Measurements from ENCODE around the gene GRAMD1A.
"Not testable (repeated sequence)": the region's sequence is repeated elsewhere in the genome, so short reads cannot be mapped to it uniquely, and the experiment has no call there.

GRAMD1A gene

DNA sequence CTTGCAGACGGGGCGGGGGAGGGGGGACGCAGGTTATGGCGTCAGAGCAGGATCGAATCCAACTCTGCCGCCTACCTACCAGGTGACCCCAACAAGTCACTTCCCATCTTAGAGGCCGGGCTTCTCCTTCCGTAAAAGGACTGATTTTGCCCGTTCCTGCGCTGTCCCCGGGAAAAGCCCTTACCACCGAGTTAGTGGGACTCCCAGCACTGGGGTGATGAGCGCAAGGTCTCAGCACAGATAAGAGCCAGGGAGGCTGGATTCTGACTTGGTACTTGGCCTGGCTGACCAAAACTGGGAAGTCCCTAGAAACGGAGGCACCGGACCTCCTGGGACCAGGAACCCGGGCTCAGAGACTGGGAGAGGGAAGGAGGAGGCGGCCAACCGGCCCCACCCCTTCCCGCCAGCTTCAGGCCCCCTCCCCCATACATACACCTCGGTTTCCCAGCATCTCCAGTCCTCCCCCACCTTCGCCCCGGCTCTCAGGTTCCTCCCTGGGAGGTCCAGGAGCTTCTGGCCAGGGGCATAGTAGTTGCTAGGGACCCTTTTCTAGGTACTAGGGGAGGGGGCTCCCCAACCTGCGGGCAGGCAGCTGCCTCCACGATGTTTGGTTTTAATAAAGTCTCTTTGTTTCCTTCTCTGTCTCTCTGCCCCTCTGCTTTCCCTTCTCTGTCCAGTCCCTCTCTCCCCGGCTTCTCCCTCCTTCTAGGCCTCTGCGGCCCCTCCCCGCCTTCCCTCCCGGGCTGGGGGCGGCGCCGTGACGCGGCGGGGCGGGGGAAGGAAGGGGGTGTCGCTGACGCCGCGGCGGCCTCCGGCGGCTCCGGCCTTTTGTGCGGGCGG is at the start of gene GRAMD1A:
Gene GRAMD1A (plus strand): TSS at position 826 of the 840 bp plus-strand sequence. CDS start 156 bp downstream, outside the sequence.
- DNase-seq (ENCODE audit: low read depth): peak; percentile 54

DNA sequence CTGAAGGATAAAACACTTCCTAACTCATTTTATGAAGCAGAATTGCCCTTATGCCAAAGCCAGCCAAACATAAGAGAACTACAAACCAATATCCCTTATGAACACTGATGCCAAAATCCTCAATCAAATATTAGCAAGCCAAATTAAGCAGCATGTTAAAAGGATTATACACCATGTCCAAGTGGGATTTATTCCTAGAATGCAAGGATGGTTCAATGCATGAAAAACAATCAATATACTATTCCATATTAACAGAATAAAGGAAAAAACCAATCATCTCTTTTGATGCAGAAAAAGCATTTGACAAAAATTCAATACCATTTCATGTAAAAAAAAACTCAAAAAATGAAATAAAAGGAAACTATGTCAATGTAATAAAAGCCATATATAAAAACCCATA is 47.0 kb upstream of the GRAMD1A start:
- DNase-seq (ENCODE audit: low read depth): no peak

DNA sequence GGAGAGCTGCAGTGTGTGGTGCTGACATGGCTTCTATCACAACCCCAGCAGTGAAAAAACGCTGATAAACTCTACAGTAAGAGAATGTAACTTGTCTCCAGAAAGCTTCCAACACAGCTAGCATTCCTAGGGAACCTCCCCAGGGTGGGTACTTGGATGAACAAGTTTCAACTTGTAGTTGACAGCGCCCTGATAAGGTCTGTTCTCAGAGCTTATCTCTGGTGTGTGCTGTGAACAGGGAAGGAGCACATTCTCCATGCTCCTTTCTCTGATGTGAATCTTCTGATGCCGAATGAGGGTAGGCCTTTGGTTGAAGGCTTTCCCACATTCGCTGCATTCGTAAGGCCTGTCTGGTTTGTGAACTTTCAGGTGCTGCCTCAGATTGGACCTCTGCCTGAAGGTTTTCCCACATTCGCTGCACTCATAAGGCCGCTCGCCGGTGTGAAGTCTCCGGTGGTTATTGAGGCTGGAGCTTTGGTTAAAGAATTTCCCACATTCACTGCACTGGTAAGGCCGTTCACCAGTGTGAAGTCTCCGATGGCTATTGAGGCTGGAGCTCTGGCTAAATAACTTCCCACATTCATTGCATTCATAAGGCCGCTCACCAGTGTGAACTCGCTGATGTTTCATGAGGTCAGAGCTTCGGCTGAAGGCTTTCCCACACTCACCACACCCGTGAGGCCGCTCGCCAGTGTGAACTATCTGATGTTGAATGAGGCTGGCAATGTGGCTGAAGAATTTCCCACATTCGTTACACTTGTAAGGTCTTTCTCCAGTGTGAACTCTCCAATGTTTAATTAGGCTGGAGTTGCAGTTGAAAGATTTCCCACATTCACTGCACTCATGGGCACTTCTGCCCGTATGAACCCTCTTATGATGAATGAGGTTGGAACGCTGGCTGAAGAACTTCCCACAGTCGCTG is 42.0 kb upstream of the GRAMD1A start:
- DNase-seq (ENCODE audit: low read depth): no peak

DNA sequence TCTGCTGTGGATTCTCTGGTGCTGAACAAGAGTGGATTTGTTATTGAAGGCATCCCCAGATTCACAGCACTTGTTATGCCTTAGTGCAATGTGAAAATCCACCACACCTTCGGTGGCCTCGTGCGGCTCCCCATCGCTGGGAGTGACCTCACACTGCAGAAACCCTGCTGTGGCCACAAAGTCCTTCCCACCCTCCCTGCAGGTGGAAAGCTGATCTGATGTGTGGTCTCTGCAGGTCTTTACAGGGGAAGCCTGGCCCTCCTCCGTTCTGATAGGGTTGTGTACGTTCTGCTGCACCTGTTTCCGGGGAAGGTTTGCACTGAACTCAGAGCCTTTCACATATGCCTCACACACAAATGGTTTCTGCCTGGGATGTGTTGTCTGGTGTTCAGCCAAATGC is 41.1 kb upstream of the GRAMD1A start:
- no peak for DNase-seq (ENCODE audit: low read depth)

DNA sequence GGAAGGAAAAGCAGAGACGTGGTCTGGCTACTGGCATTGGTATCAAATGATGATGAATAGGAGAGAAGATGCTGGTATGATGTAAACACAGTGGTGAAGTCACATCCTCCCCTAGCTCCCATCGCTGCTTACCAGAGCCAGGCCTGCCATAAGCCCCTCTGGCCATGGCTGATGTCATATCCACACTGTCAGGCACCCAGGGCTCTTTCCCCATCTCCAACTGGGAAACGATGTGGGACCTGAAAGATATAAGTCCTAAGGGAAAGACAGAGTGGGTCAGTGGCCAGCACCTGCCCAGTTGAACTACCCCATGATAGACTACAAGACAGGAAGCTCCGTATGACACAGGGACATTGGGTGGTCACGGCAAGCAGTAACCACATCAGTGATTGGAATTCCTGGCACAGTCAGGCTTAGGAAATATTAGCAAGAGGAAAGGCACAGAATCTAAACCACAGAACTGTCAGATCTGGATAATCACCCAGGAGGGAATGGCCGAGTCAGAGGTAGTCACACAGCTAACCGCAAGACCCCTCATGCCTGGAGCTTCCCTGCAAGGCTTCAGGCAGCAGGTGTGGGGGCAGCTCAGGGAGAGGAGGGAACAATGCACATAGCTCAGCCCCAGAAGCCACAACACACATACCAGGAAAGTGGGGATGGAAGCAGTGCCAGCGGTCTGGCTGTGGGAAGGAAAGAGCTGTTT is 39.9 kb upstream of the GRAMD1A start:
- no peak for DNase-seq (ENCODE audit: low read depth)

DNA sequence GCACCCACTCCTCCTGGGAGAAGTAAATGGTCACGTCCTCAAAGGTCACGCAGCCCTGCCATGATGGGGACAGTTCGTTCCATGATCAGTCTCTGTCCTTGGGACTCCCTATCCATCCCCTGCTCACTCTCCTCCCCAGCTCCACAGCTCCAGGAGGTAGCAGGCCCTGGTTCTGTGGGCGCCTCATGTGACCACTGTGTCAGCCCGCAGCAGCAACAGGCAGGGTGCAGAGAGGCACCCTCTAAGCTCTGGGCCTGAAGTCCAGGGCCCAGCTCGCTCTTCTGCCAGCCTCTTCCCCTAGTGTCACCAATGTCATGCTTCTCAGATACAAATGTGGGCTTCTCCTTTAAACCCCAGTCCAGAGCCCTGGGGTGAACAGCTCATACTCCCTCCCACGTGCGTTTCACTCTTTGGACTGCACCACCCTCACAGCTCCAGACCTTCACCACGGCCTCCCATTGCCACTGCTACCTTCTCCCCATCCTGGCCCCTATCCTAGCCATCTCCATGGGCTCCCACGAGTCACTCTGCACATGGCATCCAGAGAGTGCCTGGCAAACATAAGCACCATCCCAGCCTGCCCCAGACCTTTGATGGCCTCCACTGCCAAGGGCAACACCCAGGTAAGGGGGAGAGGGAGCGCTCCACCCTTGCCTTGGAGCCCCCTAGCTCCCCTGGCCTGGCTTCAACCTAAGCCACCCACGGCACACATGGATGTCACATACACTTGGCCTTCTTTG is 39.0 kb upstream of the GRAMD1A start:
- no peak for DNase-seq (ENCODE audit: low read depth)

DNA sequence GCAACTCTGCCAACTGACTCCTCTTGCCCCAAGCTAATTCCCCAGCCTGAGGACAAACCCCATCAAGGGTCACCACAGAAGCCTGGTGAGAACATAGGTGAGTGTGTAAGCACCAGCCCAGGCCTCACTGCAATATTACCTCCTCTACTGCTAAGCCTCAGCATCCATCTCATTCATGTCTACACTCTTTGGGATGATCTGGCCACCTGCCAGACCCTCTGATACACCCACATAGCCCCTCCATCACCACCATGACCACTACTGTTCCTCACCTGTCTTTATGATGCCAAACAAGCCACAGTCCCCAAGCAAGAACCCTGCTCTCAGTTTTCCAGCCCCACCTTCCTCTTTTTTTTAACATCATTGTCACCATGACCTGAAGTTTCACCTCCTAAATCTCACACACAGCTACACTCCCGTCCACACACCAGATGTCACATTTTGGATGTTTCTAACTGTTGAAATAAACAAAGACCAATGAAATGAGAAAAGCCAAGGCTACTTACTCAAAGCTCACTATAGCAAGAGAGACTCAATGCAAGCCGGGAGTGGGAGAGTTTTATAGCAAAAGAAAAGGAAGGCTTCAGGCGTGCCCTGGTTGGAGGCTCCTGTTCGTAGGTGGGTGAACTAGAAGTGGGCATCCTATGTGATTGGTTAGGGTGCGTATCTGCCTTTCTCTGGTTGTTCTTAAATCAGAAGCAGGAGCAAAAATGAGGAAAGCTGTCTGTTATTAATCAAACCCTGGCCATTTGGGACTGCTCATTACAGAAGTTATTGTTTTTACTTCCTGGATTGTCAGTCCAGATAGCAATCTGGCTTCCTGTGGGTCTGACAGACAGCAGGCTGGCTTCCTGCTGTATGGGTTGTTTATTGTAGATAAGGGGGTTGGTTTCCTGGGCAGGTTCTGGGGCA is 38.1 kb upstream of the GRAMD1A start:
- DNase-seq (ENCODE audit: low read depth): no peak

DNA sequence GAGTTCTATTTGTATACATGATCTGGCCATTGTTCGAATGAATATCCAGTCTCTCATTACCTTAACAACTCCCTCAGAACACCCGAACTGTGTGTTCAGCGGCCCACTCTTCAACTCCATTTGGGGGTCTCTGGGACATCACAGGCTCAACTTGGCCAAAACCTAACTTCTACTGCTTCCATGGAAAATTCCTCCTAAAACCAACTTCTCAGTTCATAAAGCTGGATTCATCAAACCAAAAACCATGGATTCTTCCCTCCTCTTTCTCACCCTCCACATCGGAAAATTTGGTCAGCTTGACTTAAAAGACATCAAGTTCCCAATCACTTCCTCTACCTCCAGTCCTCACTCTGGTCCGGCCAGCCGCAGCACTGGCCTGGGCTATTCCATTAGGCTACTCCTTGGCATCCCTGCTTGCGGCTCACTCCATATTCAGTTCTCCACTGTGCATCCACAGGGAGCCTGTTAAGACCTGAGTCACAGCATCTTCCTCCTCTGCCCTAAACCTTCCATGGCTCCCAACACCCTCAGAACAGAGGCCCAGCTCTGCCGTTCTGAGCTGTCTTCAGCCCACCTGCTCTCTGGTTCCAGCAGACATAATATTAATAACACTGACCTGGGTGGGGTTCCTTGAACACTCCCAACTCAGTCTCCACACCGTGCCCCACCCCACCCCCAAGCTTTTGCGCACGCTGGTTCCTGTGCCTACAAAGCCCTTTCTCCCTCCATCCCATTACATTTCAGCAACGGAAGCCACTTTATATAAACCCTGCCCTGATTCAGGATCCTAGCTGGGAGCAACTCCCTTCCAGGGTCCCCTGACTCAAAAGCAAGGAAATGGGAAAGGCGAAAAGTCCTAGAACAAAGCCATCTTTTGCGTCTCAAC is 37.2 kb upstream of the GRAMD1A start:
- DNase-seq (ENCODE audit: low read depth): no peak

DNA sequence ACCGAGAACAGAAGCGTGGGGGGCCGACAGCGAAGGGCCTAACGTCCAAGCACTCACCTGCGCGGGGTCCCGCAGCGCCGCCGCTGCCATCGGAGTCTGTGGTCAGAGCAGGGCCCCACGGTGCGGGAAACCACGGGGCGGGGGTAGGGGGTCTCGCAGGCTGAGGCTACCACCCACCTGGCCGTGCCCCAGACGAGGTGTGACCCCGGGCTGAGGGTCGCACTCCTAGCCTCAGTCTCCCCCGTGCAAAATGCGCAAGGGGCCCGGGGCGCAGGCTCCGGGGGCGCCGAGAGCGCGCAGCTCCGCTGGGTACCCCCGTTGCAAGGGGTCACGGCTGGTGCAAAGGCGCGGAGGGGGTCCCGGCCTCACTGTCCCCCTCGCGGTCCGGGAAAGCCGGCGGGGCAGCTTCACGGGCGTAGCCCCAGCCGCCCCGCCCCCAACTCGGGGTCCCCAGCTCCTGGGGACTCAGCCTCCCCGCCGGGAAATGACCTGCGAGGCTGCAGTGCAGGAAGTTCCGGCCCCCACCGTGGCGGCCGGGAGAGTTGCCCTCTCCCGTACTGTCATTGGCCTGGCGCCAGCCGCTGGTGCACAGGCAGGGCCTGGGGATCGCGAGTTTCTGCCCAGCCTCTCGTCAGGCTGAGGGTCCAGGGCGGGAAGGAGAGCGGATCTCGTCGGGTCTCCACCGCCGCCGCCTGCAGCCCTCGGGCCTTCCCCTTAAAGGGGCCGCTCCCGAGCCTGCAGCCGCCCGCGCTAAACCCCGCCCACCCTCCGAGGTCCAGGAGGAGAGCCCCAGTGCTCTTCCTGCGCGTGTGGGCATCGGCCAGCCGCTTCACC is 36.3 kb upstream of the GRAMD1A start, which contains the start of gene ZNF792:
Gene ZNF792 (minus strand): TSS at position 657 of the 834 bp plus-strand sequence. CDS start 567 bp downstream, at position 90.
- peak; percentile 44 for DNase-seq (ENCODE audit: low read depth)

DNA sequence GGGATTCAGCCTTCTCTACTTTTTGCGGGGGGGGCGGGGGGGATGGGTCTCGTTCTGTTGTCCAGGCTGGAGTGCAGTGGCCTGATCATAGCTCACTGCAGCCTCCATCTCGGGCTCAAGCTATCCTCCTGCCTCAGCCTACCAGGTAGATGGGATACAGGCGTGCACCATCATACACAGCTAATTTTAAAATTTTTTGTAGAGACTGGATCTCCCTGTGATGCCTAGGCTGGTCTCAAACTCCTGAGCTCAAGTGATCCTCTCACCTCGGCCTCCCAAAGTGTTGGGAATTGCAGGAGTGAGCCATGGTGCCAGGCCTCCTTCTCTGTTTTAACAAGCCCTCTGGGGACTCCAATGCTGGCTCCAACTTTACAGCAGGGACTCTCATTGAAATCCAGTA is 35.5 kb upstream of the GRAMD1A start:
- no peak for DNase-seq (ENCODE audit: low read depth)

DNA sequence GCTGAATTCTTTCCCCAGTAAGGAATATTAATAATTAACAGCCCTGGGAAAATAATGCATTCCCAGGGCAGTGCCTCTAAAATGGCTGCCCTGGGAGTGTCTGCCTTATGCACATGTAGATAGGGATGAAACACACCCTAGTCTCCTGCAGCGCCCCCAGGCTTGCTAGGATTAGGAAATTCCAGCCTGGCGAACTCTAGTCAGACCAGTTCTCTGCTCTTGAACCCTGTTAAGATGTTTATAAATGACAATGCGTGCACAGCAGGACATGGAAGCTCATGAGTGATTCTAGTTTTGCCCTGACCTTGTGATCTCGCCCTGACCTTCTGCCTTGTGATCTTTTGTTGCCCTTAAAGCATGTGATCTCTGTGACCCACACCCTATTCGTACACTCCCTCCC is 34.6 kb upstream of the GRAMD1A start:
- not testable (repeated sequence) for DNase-seq (ENCODE audit: low read depth)

DNA sequence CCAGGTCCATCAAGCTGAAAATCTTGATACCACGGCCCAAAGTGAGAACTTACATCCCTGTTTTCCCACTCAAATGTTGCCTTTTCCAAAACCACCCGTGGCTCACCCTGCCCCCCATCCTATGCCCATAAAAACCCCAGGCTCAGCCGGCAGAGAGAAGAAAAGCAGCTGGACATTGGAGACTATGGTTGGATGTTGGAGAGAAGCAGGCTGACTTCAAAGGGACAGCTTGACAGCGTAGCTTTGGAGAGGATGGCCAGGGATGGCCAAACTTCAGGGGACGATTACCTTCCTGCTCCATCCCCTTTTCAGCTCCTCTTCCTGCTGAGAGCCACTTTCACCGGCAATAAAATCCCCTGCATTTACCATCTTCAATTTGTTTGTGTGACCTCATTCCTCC is 32.6 kb upstream of the GRAMD1A start:
- no peak for DNase-seq (ENCODE audit: low read depth)

DNA sequence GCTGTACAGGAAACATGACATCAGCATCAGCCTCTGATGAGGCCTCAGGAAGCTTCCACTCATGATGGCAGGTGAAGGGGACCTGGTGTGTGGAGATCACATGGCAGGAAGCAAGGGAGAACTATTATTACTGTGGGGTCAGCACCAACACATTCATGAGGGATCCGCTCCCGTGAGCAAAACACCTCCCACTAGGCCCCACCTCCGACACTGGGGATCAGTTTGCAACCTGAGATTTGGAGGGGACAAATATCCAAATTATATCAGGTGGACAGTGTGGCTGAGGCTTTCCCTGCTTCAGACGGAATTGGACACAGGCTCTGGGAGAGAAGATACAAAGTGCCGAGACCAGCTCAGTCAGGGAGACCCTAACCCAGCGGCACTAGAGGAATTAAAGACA is 30.4 kb upstream of the GRAMD1A start:
- no peak for DNase-seq (ENCODE audit: low read depth)

DNA sequence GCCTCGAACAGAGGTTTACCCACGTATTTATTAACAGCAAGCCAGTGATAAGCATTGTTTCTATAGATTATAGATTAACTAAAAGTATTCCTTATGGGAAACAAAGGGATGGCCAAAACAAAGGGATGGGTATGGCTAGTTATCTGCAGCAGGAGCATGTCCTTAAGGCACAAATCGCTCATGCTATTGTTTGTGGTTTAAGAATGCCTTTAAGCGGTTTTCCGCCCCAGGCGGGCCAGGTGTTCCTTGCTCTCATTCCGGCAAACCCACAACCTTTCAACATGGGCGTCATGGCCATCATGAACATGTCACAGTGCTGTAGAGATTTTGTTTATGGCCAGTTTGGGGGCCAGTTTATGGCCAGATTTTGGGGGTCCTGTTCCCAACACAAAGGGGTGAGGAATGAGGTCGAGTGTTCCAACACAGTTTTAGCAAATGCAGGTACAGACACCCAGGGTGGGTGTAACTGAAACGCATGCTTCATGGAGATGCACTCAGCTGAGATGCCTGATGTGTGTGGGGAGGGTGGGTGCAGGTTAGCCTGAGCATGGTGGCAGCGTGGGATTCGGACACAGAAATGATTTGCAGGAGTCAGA is 29.8 kb upstream of the GRAMD1A start:
- DNase-seq (ENCODE audit: low read depth): not testable (repeated sequence)

DNA sequence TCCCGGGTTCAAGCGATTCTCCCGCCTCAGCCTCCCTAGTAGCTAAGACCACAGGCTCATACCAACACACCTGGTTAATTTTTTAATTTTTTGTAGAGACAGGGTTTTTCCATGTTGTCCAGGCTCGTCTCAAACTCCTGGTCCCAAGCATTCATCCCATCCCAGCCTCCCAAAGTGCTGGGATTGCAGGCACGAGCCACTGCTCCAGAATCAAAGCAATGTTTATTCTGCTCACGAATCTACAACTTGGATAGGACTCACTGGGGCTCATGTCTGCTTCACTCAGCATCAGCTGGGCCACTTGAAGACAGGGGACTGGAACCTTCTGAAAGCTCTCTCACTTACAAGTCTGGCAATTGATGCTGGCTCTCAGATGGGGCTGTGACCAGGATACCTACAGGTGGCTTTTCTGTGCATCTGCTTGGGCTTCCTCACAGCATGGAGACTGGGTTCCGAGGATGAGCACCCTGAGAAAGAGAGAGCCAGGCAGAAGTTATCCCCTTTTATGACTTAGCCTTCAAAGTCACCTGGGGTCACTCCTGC is 27.9 kb upstream of the GRAMD1A start:
- DNase-seq (ENCODE audit: low read depth): no peak

DNA sequence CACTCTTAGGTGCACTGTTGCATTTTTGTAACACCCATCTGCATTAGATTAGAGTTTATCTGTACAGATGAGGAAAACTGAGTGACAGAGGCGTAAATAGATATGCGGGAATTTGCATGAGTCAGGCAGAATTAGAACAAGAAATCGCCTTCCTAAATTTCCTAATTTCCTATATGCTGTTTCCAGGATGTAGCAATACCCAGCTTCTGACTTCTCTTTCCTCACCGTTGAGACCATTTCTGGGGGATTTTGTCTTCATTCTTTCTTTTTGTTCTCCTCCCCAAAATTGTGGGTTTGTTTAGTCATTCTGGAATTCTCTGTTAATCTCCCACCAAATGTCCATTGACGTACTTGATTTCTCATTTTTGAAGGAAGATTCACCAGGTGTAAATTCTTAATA is 25.5 kb upstream of the GRAMD1A start:
- no peak for DNase-seq (ENCODE audit: low read depth)

DNA sequence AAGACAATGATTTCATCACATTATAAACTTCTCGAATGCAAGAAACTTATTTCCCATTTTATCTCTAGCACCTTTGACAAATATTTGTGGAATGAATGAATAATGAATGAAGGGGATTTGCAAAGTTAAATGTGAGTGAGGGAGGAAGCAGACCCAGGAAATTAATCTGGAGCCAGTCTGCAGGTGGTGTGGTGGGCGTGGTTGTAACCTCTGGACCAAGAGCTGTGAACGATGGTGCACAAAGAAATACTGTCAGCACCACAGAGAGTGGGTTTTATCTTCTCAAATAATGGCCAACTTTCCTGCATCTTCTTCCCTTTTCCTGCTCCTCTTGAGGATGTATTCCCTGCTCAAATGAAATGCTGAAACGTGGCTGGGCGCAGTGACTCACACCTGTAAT is 25.1 kb upstream of the GRAMD1A start:
- DNase-seq (ENCODE audit: low read depth): no peak

DNA sequence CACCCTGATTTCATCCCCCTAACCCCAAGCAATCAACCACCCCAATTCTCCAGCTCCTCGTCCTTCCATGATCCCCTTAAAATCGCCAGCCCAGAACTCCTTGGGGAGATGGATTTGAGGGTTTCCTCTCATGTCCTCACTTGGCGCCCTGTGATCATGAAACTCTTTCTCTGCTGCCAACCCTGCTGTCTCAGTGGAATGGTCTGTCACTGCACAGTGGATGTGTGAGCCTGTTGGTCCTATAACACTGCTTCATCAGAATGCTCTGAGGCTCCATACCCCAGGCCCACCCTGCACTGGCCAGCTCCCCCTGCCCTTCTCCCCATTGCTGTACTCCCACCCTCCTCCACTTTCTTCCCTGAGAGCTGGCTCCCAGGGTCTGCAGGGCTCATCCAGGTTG is 23.5 kb upstream of the GRAMD1A start:
- no peak for DNase-seq (ENCODE audit: low read depth)

All from stimulated activated CD8-positive, alpha-beta memory T cell treated with anti-CD3 and anti-CD28 coated beads, Interleukin-7, amount 100 ng/mL, for 24 hours (primary cell).